ENCODE measurements around the gene FAM222A. TPM values are rescaled to one million over a fixed set of nuclear protein-coding genes. Genes with fewer than 3 reads are reported as not detected.

FAM222A gene
- total RNA-seq, 1 donor from 2014 or later: 13.9 TPM

- no peak overlapping the region for H3K4me3 Mint-ChIP-seq
- TF ChIP-seq CTCF (conservative IDR thresholded peaks at IDR 0.05): no peak
- no peaks in the 10 kb centered on the region for H3K36me3 Mint-ChIP-seq (ENCODE audit: low read depth)
- H3K27me3 Mint-ChIP-seq (ENCODE audit: low read depth): peaks cover 13% of the 10 kb centered on the region
- H3K27ac Mint-ChIP-seq (ENCODE audit: unreplicated experiment): no peak overlapping the region
- DNase-seq (ENCODE audit: low read depth, low spot score): no peak
- peaks cover 9% of the 10 kb centered on the region for H3K4me1 Mint-ChIP-seq
- no peaks in the 10 kb centered on the region for H3K9me3 Mint-ChIP-seq
Observed at GRCh38 chr12:109679501-109680263, 33.9 kb upstream of the FAM222A start.

GRCh38 chr12:109680264-109681005 is 33.2 kb upstream of the FAM222A start:
- Mint-ChIP-seq H3K9me3 (no peaks in the 10 kb centered on the region), H3K27me3 (ENCODE audit: low read depth) (peaks cover 13% of the 10 kb centered on the region), H3K27ac (ENCODE audit: unreplicated experiment) (no peak overlapping the region), H3K4me3 (no peak overlapping the region), H3K36me3 (ENCODE audit: low read depth) (no peaks in the 10 kb centered on the region), H3K4me1 (peaks cover 9% of the 10 kb centered on the region)
- no peak for TF ChIP-seq CTCF (conservative IDR thresholded peaks at IDR 0.05)
- DNase-seq (ENCODE audit: low read depth, low spot score): no peak

GRCh38 chr12:109681986-109682707 is 31.5 kb upstream of the FAM222A start:
- Mint-ChIP-seq H3K27ac (ENCODE audit: unreplicated experiment) (peak overlapping the region; percentile 35), H3K4me3 (no peak overlapping the region), H3K4me1 (peaks cover 6% of the 10 kb centered on the region), H3K27me3 (ENCODE audit: low read depth) (peaks cover 11% of the 10 kb centered on the region), H3K9me3 (no peaks in the 10 kb centered on the region), H3K36me3 (ENCODE audit: low read depth) (no peaks in the 10 kb centered on the region)
- no peak for DNase-seq (ENCODE audit: low read depth, low spot score)
- no peak for TF ChIP-seq CTCF (conservative IDR thresholded peaks at IDR 0.05)

- Mint-ChIP-seq H3K4me1 (peaks cover 1% of the 10 kb centered on the region), H3K27ac (ENCODE audit: unreplicated experiment) (no peak overlapping the region), H3K4me3 (no peak overlapping the region), H3K27me3 (ENCODE audit: low read depth) (peaks cover 8% of the 10 kb centered on the region), H3K9me3 (no peaks in the 10 kb centered on the region), H3K36me3 (ENCODE audit: low read depth) (no peaks in the 10 kb centered on the region)
- no peak for DNase-seq (ENCODE audit: low read depth, low spot score)
- no peak for TF ChIP-seq CTCF (conservative IDR thresholded peaks at IDR 0.05)
Observed at GRCh38 chr12:109682708-109683060, 30.9 kb upstream of the FAM222A start.

- Mint-ChIP-seq H3K36me3 (ENCODE audit: low read depth) (no peaks in the 10 kb centered on the region), H3K27me3 (ENCODE audit: low read depth) (peaks cover 5% of the 10 kb centered on the region), H3K9me3 (no peaks in the 10 kb centered on the region), H3K4me1 (no peaks in the 10 kb centered on the region), H3K4me3 (no peak overlapping the region), H3K27ac (ENCODE audit: unreplicated experiment) (no peak overlapping the region)
- DNase-seq (ENCODE audit: low read depth, low spot score): no peak
- TF ChIP-seq CTCF (conservative IDR thresholded peaks at IDR 0.05): no peak
Observed at GRCh38 chr12:109683316-109683715, 30.3 kb upstream of the FAM222A start.

All from neural crest cell (in vitro differentiated cells).